GM19025 (cell line): Measurements from ENCODE around the gene RNLS.

Experiments used
- ATAC-seq: cut with Tn5 transposase; IDR thresholded peaks from one replicate; pipeline ENCODE4 v1.9.1; 2021; ENCODE audit warnings: mild to moderate bottlenecking, low read depth, moderate library complexity; ENCODE audit not compliant: unreplicated experiment

RNLS gene

GRCh38 chr10:88243836-88244730 lies 339.0 kb downstream of the RNLS start:
- ATAC-seq, result no peak

GRCh38 chr10:88243202-88243744 lies 339.8 kb downstream of the RNLS start:
- ATAC-seq, result no peak

- ATAC-seq, result no peak
Measured at GRCh38 chr10:88241501-88241900, 341.6 kb downstream of the RNLS start.

GRCh38 chr10:88239212-88239611 lies 343.9 kb downstream of the RNLS start:
- ATAC-seq, result no peak

GRCh38 chr10:88238615-88238914 lies 344.6 kb downstream of the RNLS start:
- ATAC-seq, result no peak

- ATAC-seq, result no peak
Measured at GRCh38 chr10:88237896-88238614, 345.1 kb downstream of the RNLS start.

GRCh38 chr10:88236121-88236743 lies 346.9 kb downstream of the RNLS start:
- ATAC-seq, result no peak

GRCh38 chr10:88234297-88234696 lies 348.8 kb downstream of the RNLS start:
- ATAC-seq, result no peak

GRCh38 chr10:88233870-88234269 lies 349.2 kb downstream of the RNLS start:
- no peak for ATAC-seq

- no peak for ATAC-seq
Measured at GRCh38 chr10:88232983-88233543, 350.1 kb downstream of the RNLS start.

GRCh38 chr10:88232029-88232895 lies 350.9 kb downstream of the RNLS start:
- no peak for ATAC-seq

GRCh38 chr10:88230251-88230650 lies 352.9 kb downstream of the RNLS start:
- no peak for ATAC-seq

- ATAC-seq, result no peak
Measured at GRCh38 chr10:88228130-88228529, 355.0 kb downstream of the RNLS start.

GRCh38 chr10:88227342-88228018 lies 355.6 kb downstream of the RNLS start:
- ATAC-seq, result no peak

GRCh38 chr10:88226891-88227290 lies 356.2 kb downstream of the RNLS start:
- no peak for ATAC-seq

- ATAC-seq, result no peak
Measured at GRCh38 chr10:88226071-88226659, 357.0 kb downstream of the RNLS start.
